ENCODE results near the gene ACP7.

ACP7 gene

DNA sequence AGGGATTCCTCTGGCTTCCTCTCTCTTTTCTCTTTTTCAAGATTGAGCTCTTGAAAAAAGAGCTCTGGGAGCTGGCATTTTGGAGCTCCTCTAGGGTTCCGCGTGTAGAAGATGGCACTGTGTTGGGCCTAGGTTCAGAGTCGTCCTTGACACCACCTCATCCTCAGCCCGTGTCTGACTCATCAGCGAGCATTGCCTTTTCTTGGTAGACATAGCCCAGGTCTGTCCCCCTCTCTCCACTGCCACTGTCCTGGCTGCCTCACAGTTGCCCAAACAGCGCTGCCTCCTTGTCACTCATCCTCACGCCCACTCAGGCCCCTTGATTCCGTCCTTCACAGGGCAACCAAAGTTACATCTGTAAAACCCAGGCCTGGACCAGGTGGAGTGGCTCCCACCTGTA lies 66.1 kb downstream of the ACP7 start:
- no peak for DNase-seq (ENCODE audit: low read depth)

DNA sequence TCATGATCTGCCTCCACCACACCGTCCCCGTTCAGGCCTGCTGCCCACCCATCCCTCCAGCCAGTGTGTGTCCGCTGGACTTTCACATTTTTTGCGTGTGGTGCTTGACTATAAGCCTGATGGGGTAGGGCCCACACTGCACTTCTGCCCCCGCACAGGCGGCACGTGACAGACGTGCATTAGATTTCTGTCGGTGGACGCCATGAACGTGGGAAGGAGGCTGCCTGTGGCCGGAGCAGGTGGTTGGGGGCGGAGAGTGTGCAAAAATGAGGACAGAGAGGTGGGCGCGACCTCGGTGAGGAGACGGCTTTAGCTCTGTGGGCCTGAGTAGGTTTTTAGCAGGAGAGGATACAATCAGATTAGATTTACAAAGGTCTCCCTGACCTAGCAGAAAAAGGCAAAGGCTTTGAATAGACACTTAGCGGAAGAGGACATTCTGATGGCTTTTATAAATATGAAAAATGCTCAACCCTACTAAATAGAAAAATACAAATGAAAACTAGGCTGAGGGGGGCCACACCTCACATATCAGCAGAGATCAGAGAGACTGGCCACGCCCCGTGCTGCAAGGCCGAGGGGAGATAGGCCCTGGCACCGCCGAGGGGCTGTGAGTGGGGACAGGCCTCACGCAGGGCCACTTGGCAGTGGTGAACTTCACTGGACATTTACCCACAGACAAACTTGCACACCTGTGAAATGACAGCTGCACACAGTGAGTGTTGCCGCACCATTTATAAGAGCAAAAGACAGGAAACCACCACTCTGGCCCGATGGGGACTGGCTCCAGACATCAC lies 66.8 kb downstream of the ACP7 start:
- DNase-seq (ENCODE audit: low read depth): no peak

- no peak for DNase-seq (ENCODE audit: low read depth)
These were observed 67.9 kb downstream of the ACP7 start for GRCh38 chr19:39152066-39152465.

- no peak for DNase-seq (ENCODE audit: low read depth)
These were observed 70.0 kb downstream of the ACP7 start for GRCh38 chr19:39154100-39154628.

DNA sequence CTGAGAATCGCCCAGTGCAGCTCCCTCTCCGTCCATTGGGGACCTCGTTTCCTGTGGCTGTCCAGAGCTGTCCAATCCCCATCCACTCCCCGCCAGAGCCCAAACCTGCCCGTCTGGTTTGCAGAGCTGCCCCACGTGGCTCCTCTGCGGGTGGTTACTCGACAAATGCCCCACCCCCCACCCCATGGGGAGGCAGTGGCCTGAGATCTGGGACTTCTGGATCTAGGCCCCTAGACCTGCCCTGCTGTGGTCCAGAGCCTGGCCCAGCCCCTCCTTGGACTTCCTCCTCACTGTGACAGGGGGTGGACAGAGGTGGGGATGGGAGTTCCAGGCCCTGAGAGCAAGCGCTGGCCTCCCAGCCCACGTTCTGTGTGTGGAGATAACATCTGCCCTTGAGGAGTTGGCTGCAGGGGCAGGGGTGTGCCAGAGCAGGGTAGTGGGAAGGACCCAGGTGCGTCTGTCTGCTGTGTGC lies 70.5 kb downstream of the ACP7 start:
- DNase-seq (ENCODE audit: low read depth): no peak

GRCh38 chr19:39155114-39155700 lies 71.0 kb downstream of the ACP7 start:
- no peak for DNase-seq (ENCODE audit: low read depth)

DNA sequence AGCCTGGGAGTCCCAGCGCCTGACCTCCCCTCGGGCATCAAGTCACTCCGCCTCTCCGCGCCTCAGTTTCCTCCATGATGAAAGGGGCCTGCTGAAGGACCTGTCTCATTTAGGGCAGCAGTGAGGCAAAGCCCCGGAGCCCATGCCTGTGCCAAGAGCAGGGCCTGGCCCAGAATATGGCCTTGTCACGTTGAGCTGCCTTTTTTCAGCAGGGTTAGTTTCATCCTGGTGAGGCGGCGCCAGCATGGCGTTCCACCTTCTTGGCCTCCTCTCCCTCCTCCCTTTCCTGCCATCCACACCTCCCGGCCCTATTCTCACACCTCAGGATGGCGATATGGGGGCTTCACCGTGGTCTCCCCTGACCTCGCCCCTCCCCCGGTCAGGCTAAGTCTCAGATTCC lies 71.6 kb downstream of the ACP7 start:
- no peak for DNase-seq (ENCODE audit: low read depth)

GRCh38 chr19:39156326-39157230 lies 72.4 kb downstream of the ACP7 start:
- DNase-seq (ENCODE audit: low read depth): no peak

DNA sequence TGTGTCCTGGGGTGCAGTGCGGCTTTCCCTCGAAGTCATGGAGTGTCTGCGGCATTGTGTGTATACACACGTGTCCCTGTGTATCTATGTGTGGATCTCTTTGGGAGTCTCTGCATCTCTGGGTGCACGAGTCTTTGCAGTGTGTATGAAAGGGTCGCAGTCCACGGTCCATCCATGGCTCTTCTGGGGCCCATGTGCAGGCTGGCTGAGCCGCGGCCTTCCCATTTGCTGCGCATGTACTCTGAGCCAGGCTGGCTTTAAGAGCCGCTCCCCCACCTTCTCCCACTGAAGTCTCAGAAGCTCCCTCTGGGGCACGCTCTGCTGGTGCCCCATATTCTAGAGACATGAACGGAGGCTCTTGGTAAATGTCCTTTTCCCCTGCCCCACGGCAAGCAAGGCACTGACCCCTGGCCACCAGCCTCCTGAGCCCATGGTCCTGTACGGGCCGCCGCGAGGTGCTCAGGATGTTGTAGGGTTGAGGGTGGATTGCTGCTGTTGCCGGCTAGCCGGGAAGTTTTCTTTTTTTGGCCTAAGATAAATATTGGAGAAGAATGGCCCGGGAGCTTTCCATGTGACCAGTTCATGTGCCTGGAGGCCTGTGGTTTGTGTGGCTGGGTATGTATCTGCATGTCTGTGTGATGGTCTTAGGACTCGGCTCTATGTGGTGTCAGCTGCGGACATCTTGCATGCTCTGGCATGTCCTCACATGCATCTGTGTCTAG lies 73.3 kb downstream of the ACP7 start:
- no peak for DNase-seq (ENCODE audit: low read depth)

- no peak for DNase-seq (ENCODE audit: low read depth)
These were observed 73.8 kb downstream of the ACP7 start for GRCh38 chr19:39157997-39158389.

- DNase-seq (ENCODE audit: low read depth): no peak
These were observed 74.6 kb downstream of the ACP7 start for GRCh38 chr19:39158646-39159260.

DNA sequence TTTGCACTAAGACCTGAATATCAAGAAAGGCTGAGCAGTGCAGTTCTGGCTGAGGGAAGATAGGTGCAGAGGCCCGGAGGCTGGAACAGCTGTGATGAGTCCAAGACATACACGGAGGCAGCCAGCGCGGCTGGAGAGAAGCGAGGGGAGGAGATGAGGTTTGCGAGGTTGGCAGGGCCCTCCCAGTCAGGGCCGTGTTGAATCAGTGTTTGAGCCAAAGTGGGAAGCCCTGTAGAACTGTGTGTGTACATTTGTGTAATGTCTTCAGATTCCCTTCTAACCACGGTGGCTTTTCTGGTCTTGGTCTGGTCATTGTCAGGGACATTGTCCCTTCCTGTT lies 76.3 kb downstream of the ACP7 start:
- no peak for DNase-seq (ENCODE audit: low read depth)
